ENCODE data around the gene PRDM16. TPM values are rescaled to one million over a fixed set of nuclear protein-coding genes. Genes with fewer than 3 reads are reported as not detected.

PRDM16 gene
- not detected in 2 replicates for total RNA-seq

- no peaks in the 10 kb centered on the region for H3K36me3 Mint-ChIP-seq (ENCODE audit: low read depth)
- peaks cover 26% of the 10 kb centered on the region for H3K27me3 Mint-ChIP-seq (ENCODE audit: low read depth)
- no peak for DNase-seq (ENCODE audit: low spot score)
- H3K9me3 Mint-ChIP-seq: no peaks in the 10 kb centered on the region
- no peak within 1 kb of the TSS for H3K27ac Mint-ChIP-seq
- peaks cover 1% of the 10 kb centered on the region for H3K4me1 Mint-ChIP-seq (ENCODE audit: low read depth)
- intact Hi-C loops (cut with micrococcal nuclease): no loop called here
- peak within 1 kb of the TSS; percentile 64 for H3K4me3 Mint-ChIP-seq (ENCODE audit: low read depth)
Observed at GRCh38 chr1:3068564-3069431, at the start of gene PRDM16. Gene PRDM16 (plus strand): TSS chr1:3069203. CDS start chr1:3069260, 57 bp downstream.

GRCh38 chr1:3019516-3020051, 49.4 kb upstream of the PRDM16 start:
- no peak overlapping the region for H3K27ac Mint-ChIP-seq
- no peaks in the 10 kb centered on the region for H3K36me3 Mint-ChIP-seq (ENCODE audit: low read depth)
- H3K4me3 Mint-ChIP-seq (ENCODE audit: low read depth): no peak overlapping the region
- no peaks in the 10 kb centered on the region for H3K9me3 Mint-ChIP-seq
- intact Hi-C loops (cut with micrococcal nuclease): no loop called here
- H3K4me1 Mint-ChIP-seq (ENCODE audit: low read depth): no peaks in the 10 kb centered on the region
- no peaks in the 10 kb centered on the region for H3K27me3 Mint-ChIP-seq (ENCODE audit: low read depth)
- DNase-seq (ENCODE audit: low spot score): no peak

- intact Hi-C loops (cut with micrococcal nuclease): no loop called here
- no peaks in the 10 kb centered on the region for H3K27me3 Mint-ChIP-seq (ENCODE audit: low read depth)
- H3K36me3 Mint-ChIP-seq (ENCODE audit: low read depth): no peaks in the 10 kb centered on the region
- H3K4me3 Mint-ChIP-seq (ENCODE audit: low read depth): no peak overlapping the region
- no peak overlapping the region for H3K27ac Mint-ChIP-seq
- no peak for DNase-seq (ENCODE audit: low spot score)
- no peaks in the 10 kb centered on the region for H3K9me3 Mint-ChIP-seq
- H3K4me1 Mint-ChIP-seq (ENCODE audit: low read depth): no peaks in the 10 kb centered on the region
Observed at GRCh38 chr1:3020263-3020909, 48.6 kb upstream of the PRDM16 start.

GRCh38 chr1:3021233-3021671, 47.8 kb upstream of the PRDM16 start, which contains the start of gene ACTRT2:
Gene ACTRT2 (plus strand): TSS chr1:3021467. CDS start chr1:3021687, 220 bp downstream.
- Mint-ChIP-seq H3K36me3 (ENCODE audit: low read depth) (no peaks in the 10 kb centered on the region), H3K4me3 (ENCODE audit: low read depth) (no peak within 1 kb of the TSS), H3K4me1 (ENCODE audit: low read depth) (no peaks in the 10 kb centered on the region), H3K27me3 (ENCODE audit: low read depth) (no peaks in the 10 kb centered on the region), H3K27ac (no peak within 1 kb of the TSS), H3K9me3 (no peaks in the 10 kb centered on the region)
- DNase-seq (ENCODE audit: low spot score): no peak
- intact Hi-C loops (cut with micrococcal nuclease): no loop called here

GRCh38 chr1:3021801-3022401, 47.1 kb upstream of the PRDM16 start:
- no peaks in the 10 kb centered on the region for H3K4me1 Mint-ChIP-seq (ENCODE audit: low read depth)
- DNase-seq (ENCODE audit: low spot score): no peak
- intact Hi-C loops (cut with micrococcal nuclease): no loop called here
- H3K36me3 Mint-ChIP-seq (ENCODE audit: low read depth): no peaks in the 10 kb centered on the region
- H3K9me3 Mint-ChIP-seq: no peaks in the 10 kb centered on the region
- H3K4me3 Mint-ChIP-seq (ENCODE audit: low read depth): no peak overlapping the region
- H3K27me3 Mint-ChIP-seq (ENCODE audit: low read depth): no peaks in the 10 kb centered on the region
- H3K27ac Mint-ChIP-seq: no peak overlapping the region

- no peaks in the 10 kb centered on the region for H3K36me3 Mint-ChIP-seq (ENCODE audit: low read depth)
- H3K4me1 Mint-ChIP-seq (ENCODE audit: low read depth): no peaks in the 10 kb centered on the region
- intact Hi-C loops (cut with micrococcal nuclease): no loop called here
- DNase-seq (ENCODE audit: low spot score): no peak
- no peak overlapping the region for H3K27ac Mint-ChIP-seq
- H3K9me3 Mint-ChIP-seq: no peaks in the 10 kb centered on the region
- no peaks in the 10 kb centered on the region for H3K27me3 Mint-ChIP-seq (ENCODE audit: low read depth)
- no peak overlapping the region for H3K4me3 Mint-ChIP-seq (ENCODE audit: low read depth)
Observed at GRCh38 chr1:3022511-3022973, 46.5 kb upstream of the PRDM16 start.

GRCh38 chr1:3022976-3023375, 46.0 kb upstream of the PRDM16 start:
- intact Hi-C loops (cut with micrococcal nuclease): no loop called here
- H3K4me1 Mint-ChIP-seq (ENCODE audit: low read depth): no peaks in the 10 kb centered on the region
- H3K27ac Mint-ChIP-seq: no peak overlapping the region
- H3K27me3 Mint-ChIP-seq (ENCODE audit: low read depth): no peaks in the 10 kb centered on the region
- H3K9me3 Mint-ChIP-seq: no peaks in the 10 kb centered on the region
- H3K36me3 Mint-ChIP-seq (ENCODE audit: low read depth): no peaks in the 10 kb centered on the region
- no peak overlapping the region for H3K4me3 Mint-ChIP-seq (ENCODE audit: low read depth)
- no peak for DNase-seq (ENCODE audit: low spot score)

GRCh38 chr1:3024019-3024418, 45.0 kb upstream of the PRDM16 start:
- intact Hi-C loops (cut with micrococcal nuclease): no loop called here
- Mint-ChIP-seq H3K4me1 (ENCODE audit: low read depth) (no peaks in the 10 kb centered on the region), H3K27me3 (ENCODE audit: low read depth) (no peaks in the 10 kb centered on the region), H3K4me3 (ENCODE audit: low read depth) (no peak overlapping the region), H3K27ac (no peak overlapping the region), H3K36me3 (ENCODE audit: low read depth) (no peaks in the 10 kb centered on the region), H3K9me3 (no peaks in the 10 kb centered on the region)
- no peak for DNase-seq (ENCODE audit: low spot score)

- Mint-ChIP-seq H3K9me3 (no peaks in the 10 kb centered on the region), H3K4me3 (ENCODE audit: low read depth) (no peak overlapping the region), H3K27me3 (ENCODE audit: low read depth) (no peaks in the 10 kb centered on the region), H3K4me1 (ENCODE audit: low read depth) (no peaks in the 10 kb centered on the region), H3K36me3 (ENCODE audit: low read depth) (no peaks in the 10 kb centered on the region), H3K27ac (no peak overlapping the region)
- intact Hi-C loops (cut with micrococcal nuclease): no loop called here
- no peak for DNase-seq (ENCODE audit: low spot score)
Observed at GRCh38 chr1:3024588-3024987, 44.4 kb upstream of the PRDM16 start.

- H3K4me3 Mint-ChIP-seq (ENCODE audit: low read depth): no peak overlapping the region
- no peaks in the 10 kb centered on the region for H3K9me3 Mint-ChIP-seq
- intact Hi-C loops (cut with micrococcal nuclease): no loop called here
- no peaks in the 10 kb centered on the region for H3K4me1 Mint-ChIP-seq (ENCODE audit: low read depth)
- H3K27me3 Mint-ChIP-seq (ENCODE audit: low read depth): no peaks in the 10 kb centered on the region
- DNase-seq (ENCODE audit: low spot score): no peak
- no peak overlapping the region for H3K27ac Mint-ChIP-seq
- H3K36me3 Mint-ChIP-seq (ENCODE audit: low read depth): no peaks in the 10 kb centered on the region
Observed at GRCh38 chr1:3026124-3026523, 42.9 kb upstream of the PRDM16 start.

GRCh38 chr1:3026581-3027391, 42.2 kb upstream of the PRDM16 start:
- no peak overlapping the region for H3K4me3 Mint-ChIP-seq (ENCODE audit: low read depth)
- no peak overlapping the region for H3K27ac Mint-ChIP-seq
- intact Hi-C loops (cut with micrococcal nuclease): no loop called here
- DNase-seq (ENCODE audit: low spot score): no peak
- H3K9me3 Mint-ChIP-seq: no peaks in the 10 kb centered on the region
- no peaks in the 10 kb centered on the region for H3K36me3 Mint-ChIP-seq (ENCODE audit: low read depth)
- no peaks in the 10 kb centered on the region for H3K27me3 Mint-ChIP-seq (ENCODE audit: low read depth)
- no peaks in the 10 kb centered on the region for H3K4me1 Mint-ChIP-seq (ENCODE audit: low read depth)

All from activated T-helper 2 cell treated with anti-CD3 and anti-CD28 coated beads, Interferon-gamma antibody, Interleukin-2, Interleukin-4, amounts not matched to agents 10 μg/mL and 5 μg/mL and 100 μg/mL, durations not matched to agents 14 hours and 24 hours and 36 hours (primary cell).